Rectal smooth muscle tissue (tissue), 1 donor: ENCODE data around the gene ACADSB.

Source experiments
- H3K27ac ChIP-seq: one replicate; pipeline ENCODE4 v1.7.0; 2013; ENCODE audit warnings: low read depth, low read length, inconsistent platforms
- H3K27me3 ChIP-seq: one replicate; pipeline ENCODE4 v1.7.0; 2013; ENCODE audit warnings: low read length; ENCODE audit not compliant: control insufficient read depth, insufficient read depth
- H3K36me3 ChIP-seq: one replicate; pipeline ENCODE4 v1.7.0; 2013; ENCODE audit warnings: low read length; ENCODE audit not compliant: control insufficient read depth, insufficient read depth
- H3K4me1 ChIP-seq: one replicate; pipeline ENCODE4 v1.7.0; 2013; ENCODE audit warnings: low read length; ENCODE audit not compliant: control insufficient read depth, insufficient read depth
- H3K4me3 ChIP-seq: one replicate; pipeline ENCODE4 v1.7.0; 2013; ENCODE audit warnings: low read length
- H3K9ac ChIP-seq: one replicate; pipeline ENCODE4 v1.7.0; 2013; ENCODE audit warnings: low read length

Gene ACADSB

GRCh38 chr10:123096452-123096851, 87.6 kb downstream of the ACADSB start:
- Histone ChIP-seq H3K27me3 (peaks cover 4% of the 10 kb centered on the region), H3K9ac (no peak overlapping the region), H3K4me3 (no peak overlapping the region), H3K36me3 (no peaks in the 10 kb centered on the region), H3K27ac (no peak overlapping the region), H3K4me1 (no peaks in the 10 kb centered on the region)

- no peaks in the 10 kb centered on the region for H3K36me3 ChIP-seq
- no peak overlapping the region for H3K27ac ChIP-seq
- H3K4me1 ChIP-seq, result no peaks in the 10 kb centered on the region
- no peak overlapping the region for H3K9ac ChIP-seq
- H3K4me3 ChIP-seq, result no peak overlapping the region
- H3K27me3 ChIP-seq, result peaks cover 4% of the 10 kb centered on the region
These were observed 88.2 kb downstream of the ACADSB start for GRCh38 chr10:123097039-123097438.

GRCh38 chr10:123100030-123100762, 91.4 kb downstream of the ACADSB start:
- H3K4me1 ChIP-seq, result no peaks in the 10 kb centered on the region
- H3K4me3 ChIP-seq, result no peak overlapping the region
- H3K27ac ChIP-seq, result no peak overlapping the region
- H3K36me3 ChIP-seq, result no peaks in the 10 kb centered on the region
- H3K9ac ChIP-seq, result no peak overlapping the region
- peaks cover 4% of the 10 kb centered on the region for H3K27me3 ChIP-seq

GRCh38 chr10:123101872-123102271, 93.1 kb downstream of the ACADSB start:
- Histone ChIP-seq H3K27ac (no peak overlapping the region), H3K4me3 (no peak overlapping the region), H3K9ac (no peak overlapping the region), H3K4me1 (no peaks in the 10 kb centered on the region), H3K27me3 (no peaks in the 10 kb centered on the region), H3K36me3 (no peaks in the 10 kb centered on the region)

- no peak overlapping the region for H3K4me3 ChIP-seq
- H3K36me3 ChIP-seq, result no peaks in the 10 kb centered on the region
- H3K27me3 ChIP-seq, result no peaks in the 10 kb centered on the region
- no peak overlapping the region for H3K27ac ChIP-seq
- no peaks in the 10 kb centered on the region for H3K4me1 ChIP-seq
- no peak overlapping the region for H3K9ac ChIP-seq
These were observed 93.9 kb downstream of the ACADSB start for GRCh38 chr10:123102673-123103072.

- H3K4me3 ChIP-seq, result no peak overlapping the region
- H3K9ac ChIP-seq, result no peak overlapping the region
- no peaks in the 10 kb centered on the region for H3K36me3 ChIP-seq
- H3K27ac ChIP-seq, result no peak overlapping the region
- H3K4me1 ChIP-seq, result no peaks in the 10 kb centered on the region
- no peaks in the 10 kb centered on the region for H3K27me3 ChIP-seq
These were observed 95.1 kb downstream of the ACADSB start for GRCh38 chr10:123103944-123104343.
